HepG2 (cell line): ENCODE results near the gene MTHFSD. TPM values are rescaled to one million over a fixed set of nuclear protein-coding genes. Genes with fewer than 3 reads are reported as not detected.
A peak's percentile ranks its signal among the peaks of the same experiment; 100 is the strongest.

Experiments used
- ARNT ChIP-seq: fragments of 450-650 bp; IDR thresholded peaks from 2 replicates; pipeline ENCODE4 v1.6.1; 2017
- EZH2 ChIP-seq: conservative IDR thresholded peaks from 2 replicates; pipeline ENCODE4 v1.6.1; 2012; ENCODE audit warnings: mild to moderate bottlenecking, low read depth, low read length, moderate library complexity
- FOXA3 ChIP-seq: IDR thresholded peaks from 2 replicates; pipeline ENCODE4 v1.6.1; 2016; ENCODE audit warnings: missing genetic modification reagents, missing compliant biosample characterization
- GTF2F1 ChIP-seq: fragments of 150-350 bp; IDR thresholded peaks from 2 replicates; pipeline ENCODE4 v1.6.1; 2014; ENCODE audit warnings: low read length
- NCOA2 ChIP-seq: sonication (generic); formaldehyde crosslinking; IDR thresholded peaks from 2 replicates; pipeline ENCODE4 v1.8.0; 2022; ENCODE audit warnings: inconsistent platforms
- NFE2L2 ChIP-seq: fragments of 150-350 bp; IDR thresholded peaks from 2 replicates; pipeline ENCODE4 v1.6.1; 2014; ENCODE audit warnings: low read length
- PHF8 ChIP-seq: sonication (generic); formaldehyde crosslinking; IDR thresholded peaks from 2 replicates; pipeline ENCODE4 v1.5.0; 2020; ENCODE audit warnings: missing genetic modification reagents
- SIX1 ChIP-seq: sonication (generic); formaldehyde crosslinking; IDR thresholded peaks from 2 replicates; pipeline ENCODE4 v1.4.0; 2020; ENCODE audit warnings: missing genetic modification reagents, borderline replicate concordance
- SMAD3 ChIP-seq: sonication (generic); formaldehyde crosslinking; IDR thresholded peaks from 2 replicates; pipeline ENCODE4 v1.4.0; 2020; ENCODE audit warnings: missing genetic modification reagents
- ZFP82 ChIP-seq: sonication (generic); formaldehyde crosslinking; IDR thresholded peaks from 2 replicates; pipeline ENCODE4 v1.5.1; 2020; ENCODE audit warnings: mild to moderate bottlenecking, missing genetic modification reagents, borderline replicate concordance
- ZFP90 ChIP-seq: sonication (generic); formaldehyde crosslinking; IDR thresholded peaks from 2 replicates; pipeline ENCODE4 v1.8.0; 2022; ENCODE audit warnings: missing genetic modification reagents, mild to moderate bottlenecking, inconsistent platforms, borderline replicate concordance
- ZNF296 ChIP-seq: sonication (generic); formaldehyde crosslinking; conservative IDR thresholded peaks from 2 replicates; pipeline ENCODE4 v1.5.0; 2020; ENCODE audit warnings: mild to moderate bottlenecking, missing genetic modification reagents
- ZNF552 ChIP-seq: sonication (generic); formaldehyde crosslinking; IDR thresholded peaks from 2 replicates; pipeline ENCODE4 v1.9.0; 2022; ENCODE audit warnings: missing genetic modification reagents, mild to moderate bottlenecking, borderline replicate concordance
- polyA plus RNA-seq, 8 experiments: library from polyadenylated mRNA; depleted of rRNA in 3 of 8; stranded (reverse) in 7 of 8; unstranded in 1 of 8; fragments of >200 nt; fragmentation: Illumina TruSeq in 4 of 8; extraction: Trizol in 4 of 8; gene quantifications; 2 replicates each; pipeline versions ENCODE4 v1.2.1 to v1.2.3, GENCODE V29; 2011 to 2016; ENCODE audit warnings: low read depth in 4 of 8, missing spikeins in 1 of 8, mixed read lengths in 1 of 8; ENCODE audit not compliant: insufficient read depth in 1 of 8
- total RNA-seq, 5 experiments: library from RNA; depleted of rRNA; stranded (reverse); fragments of >200 nt; fragmentation: Illumina TruSeq; extraction: Trizol; gene quantifications; 2 replicates each; pipeline ENCODE4 v1.2.3, GENCODE V29; 2016; ENCODE audit warnings: low read depth in 1 of 5
- TF ChIP-seq, protein P1 (sequence below): sonication (generic); formaldehyde crosslinking; IDR thresholded peaks from 2 replicates; pipeline ENCODE4 v1.8.0; 2022; ENCODE audit warnings: low read depth, missing genetic modification reagents
- TF ChIP-seq, protein P2 (sequence below): sonication (generic); formaldehyde crosslinking; IDR thresholded peaks from 2 replicates; pipeline ENCODE4 v1.4.0; 2020; ENCODE audit warnings: missing genetic modification reagents
- TF ChIP-seq, protein P3 (sequence below): IDR thresholded peaks from 2 replicates; pipeline ENCODE4 v1.6.1; 2016; ENCODE audit warnings: mild to moderate bottlenecking

MTHFSD gene
- total and polyA plus RNA-seq, 2 of the 13 experiments (the other 11 are each of a cell fraction or from before 2014, with no cell fraction given): 14.2 to 16.3 TPM

DNA sequence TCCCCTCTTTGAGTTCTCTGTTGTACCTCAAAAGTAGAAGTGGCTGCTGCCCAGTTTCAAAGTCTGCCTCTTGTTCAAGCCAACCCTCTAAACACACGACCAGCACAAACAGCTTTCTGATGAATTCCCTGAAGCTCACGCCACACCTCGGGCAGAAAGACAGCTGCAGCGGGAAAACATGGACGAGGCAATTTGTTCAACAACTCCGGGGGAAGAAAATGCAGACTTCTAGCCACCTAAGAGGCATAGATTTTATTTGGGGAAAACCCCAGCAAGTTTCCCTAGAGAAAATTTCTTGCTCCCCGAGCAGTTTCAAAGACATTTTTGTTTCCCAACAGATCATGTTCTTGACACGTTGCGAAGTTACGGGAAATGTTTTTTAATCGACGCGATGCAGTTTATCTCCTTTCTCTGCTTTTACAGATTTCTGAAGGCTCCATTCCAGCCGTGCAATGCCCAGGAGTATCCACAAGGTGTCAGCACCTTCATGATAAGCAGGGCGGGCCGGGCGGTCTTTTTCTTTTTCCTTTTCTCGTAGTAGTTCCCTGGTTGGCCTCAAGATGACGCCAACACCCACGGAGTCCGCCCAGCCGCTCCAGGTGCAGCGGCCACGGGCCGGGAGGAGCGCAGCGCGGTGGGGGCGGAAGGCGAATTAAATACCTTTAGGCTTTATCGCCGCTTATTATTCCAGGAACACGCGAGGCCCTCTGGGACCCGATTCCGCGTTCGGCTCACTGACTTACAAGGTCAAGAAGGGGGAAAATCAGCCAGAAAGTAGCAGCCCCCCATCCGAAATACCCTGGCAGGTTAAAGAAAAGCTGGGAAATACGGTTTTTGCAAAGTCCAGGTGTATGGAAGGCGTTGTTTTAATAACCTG is 8.7 kb upstream of the MTHFSD start (continued):
- TF ChIP-seq, protein P1, sequence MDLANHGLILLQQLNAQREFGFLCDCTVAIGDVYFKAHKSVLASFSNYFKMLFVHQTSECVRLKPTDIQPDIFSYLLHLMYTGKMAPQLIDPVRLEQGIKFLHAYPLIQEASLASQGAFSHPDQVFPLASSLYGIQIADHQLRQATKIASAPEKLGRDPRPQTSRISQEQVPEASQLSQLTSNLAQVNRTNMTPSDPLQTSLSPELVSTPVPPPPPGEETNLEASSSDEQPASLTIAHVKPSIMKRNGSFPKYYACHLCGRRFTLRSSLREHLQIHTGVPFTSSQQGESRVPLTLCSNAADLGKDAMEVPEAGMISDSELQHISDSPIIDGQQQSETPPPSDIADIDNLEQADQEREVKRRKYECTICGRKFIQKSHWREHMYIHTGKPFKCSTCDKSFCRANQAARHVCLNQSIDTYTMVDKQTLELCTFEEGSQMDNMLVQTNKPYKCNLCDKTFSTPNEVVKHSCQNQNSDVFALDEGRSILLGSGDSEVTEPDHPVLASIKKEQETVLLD (CRISPR knock-in tag): no peak
- TF ChIP-seq SMAD3 (CRISPR knock-in tag) (peak; percentile 44; the same call in 1 of the 2 replicates), EZH2 (peak; percentile 87; the same call in 1 of the 2 replicates), ZNF552 (CRISPR knock-in tag) (no peak), ZFP82 (CRISPR knock-in tag) (0 out of 2 replicates have a peak, but pooled peaks have one; percentile 32), ZNF296 (CRISPR knock-in tag) (no peak), NFE2L2 (peak; percentile 34; the same call in 1 of the 2 replicates), ZFP90 (peak; percentile 41; the same call in 1 of the 2 replicates), SIX1 (CRISPR knock-in tag) (no peak), NCOA2 (CRISPR knock-in tag) (0 out of 2 replicates have a peak, but pooled peaks have one; percentile 11), FOXA3 (CRISPR knock-in tag) (peak; percentile 24; the same call in 1 of the 2 replicates), GTF2F1 (0 out of 2 replicates have a peak, but pooled peaks have one; percentile 41), PHF8 (CRISPR knock-in tag) (peak; percentile 26; the same call in 1 of the 2 replicates), ARNT (no peak)
- TF ChIP-seq, protein P2, sequence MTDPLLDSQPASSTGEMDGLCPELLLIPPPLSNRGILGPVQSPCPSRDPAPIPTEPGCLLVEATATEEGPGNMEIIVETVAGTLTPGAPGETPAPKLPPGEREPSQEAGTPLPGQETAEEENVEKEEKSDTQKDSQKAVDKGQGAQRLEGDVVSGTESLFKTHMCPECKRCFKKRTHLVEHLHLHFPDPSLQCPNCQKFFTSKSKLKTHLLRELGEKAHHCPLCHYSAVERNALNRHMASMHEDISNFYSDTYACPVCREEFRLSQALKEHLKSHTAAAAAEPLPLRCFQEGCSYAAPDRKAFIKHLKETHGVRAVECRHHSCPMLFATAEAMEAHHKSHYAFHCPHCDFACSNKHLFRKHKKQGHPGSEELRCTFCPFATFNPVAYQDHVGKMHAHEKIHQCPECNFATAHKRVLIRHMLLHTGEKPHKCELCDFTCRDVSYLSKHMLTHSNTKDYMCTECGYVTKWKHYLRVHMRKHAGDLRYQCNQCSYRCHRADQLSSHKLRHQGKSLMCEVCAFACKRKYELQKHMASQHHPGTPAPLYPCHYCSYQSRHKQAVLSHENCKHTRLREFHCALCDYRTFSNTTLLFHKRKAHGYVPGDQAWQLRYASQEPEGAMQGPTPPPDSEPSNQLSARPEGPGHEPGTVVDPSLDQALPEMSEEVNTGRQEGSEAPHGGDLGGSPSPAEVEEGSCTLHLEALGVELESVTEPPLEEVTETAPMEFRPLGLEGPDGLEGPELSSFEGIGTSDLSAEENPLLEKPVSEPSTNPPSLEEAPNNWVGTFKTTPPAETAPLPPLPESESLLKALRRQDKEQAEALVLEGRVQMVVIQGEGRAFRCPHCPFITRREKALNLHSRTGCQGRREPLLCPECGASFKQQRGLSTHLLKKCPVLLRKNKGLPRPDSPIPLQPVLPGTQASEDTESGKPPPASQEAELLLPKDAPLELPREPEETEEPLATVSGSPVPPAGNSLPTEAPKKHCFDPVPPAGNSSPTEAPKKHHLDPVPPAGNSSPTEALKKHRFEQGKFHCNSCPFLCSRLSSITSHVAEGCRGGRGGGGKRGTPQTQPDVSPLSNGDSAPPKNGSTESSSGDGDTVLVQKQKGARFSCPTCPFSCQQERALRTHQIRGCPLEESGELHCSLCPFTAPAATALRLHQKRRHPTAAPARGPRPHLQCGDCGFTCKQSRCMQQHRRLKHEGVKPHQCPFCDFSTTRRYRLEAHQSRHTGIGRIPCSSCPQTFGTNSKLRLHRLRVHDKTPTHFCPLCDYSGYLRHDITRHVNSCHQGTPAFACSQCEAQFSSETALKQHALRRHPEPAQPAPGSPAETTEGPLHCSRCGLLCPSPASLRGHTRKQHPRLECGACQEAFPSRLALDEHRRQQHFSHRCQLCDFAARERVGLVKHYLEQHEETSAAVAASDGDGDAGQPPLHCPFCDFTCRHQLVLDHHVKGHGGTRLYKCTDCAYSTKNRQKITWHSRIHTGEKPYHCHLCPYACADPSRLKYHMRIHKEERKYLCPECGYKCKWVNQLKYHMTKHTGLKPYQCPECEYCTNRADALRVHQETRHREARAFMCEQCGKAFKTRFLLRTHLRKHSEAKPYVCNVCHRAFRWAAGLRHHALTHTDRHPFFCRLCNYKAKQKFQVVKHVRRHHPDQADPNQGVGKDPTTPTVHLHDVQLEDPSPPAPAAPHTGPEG (CRISPR knock-in tag): 0 out of 2 replicates have a peak, but pooled peaks have one; percentile 33
- TF ChIP-seq, protein P3, sequence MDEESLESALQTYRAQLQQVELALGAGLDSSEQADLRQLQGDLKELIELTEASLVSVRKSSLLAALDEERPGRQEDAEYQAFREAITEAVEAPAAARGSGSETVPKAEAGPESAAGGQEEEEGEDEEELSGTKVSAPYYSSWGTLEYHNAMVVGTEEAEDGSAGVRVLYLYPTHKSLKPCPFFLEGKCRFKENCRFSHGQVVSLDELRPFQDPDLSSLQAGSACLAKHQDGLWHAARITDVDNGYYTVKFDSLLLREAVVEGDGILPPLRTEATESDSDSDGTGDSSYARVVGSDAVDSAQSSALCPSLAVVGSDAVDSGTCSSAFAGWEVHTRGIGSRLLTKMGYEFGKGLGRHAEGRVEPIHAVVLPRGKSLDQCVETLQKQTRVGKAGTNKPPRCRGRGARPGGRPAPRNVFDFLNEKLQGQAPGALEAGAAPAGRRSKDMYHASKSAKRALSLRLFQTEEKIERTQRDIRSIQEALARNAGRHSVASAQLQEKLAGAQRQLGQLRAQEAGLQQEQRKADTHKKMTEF: peak; percentile 48; the same call in 1 of the 2 replicates
